Gastroesophageal sphincter (tissue), 3 donors: ENCODE measurements around the gene DZIP3.

Experiments
- EP300 ChIP-seq: sonication (generic); formaldehyde crosslinking; IDR thresholded peaks from one replicate; pipeline ENCODE4 v1.6.1; 2017; ENCODE audit warnings: antibody characterized with exemption, mild to moderate bottlenecking
- POLR2A ChIP-seq, 2 donors: fragments of 450-650 bp; IDR thresholded peaks; one replicate each; pipeline ENCODE4 v1.6.1; 2017; ENCODE audit warnings: antibody characterized with exemption in 2 of 2, mild to moderate bottlenecking in 2 of 2, moderate library complexity in 1 of 2
- POLR2AphosphoS5 ChIP-seq: sonication (generic); formaldehyde crosslinking; IDR thresholded peaks from one replicate; pipeline ENCODE4 v1.6.1; 2017; ENCODE audit warnings: antibody characterized with exemption
- TF ChIP-seq, protein P1 (sequence below), 4 experiments: fragments of 200-600 bp in 2 of 4; fragments of 450-650 bp in 2 of 4; sonication (generic) in 1 of 4; IDR thresholded peaks; one replicate each; pipeline ENCODE4 v1.5.1; 2017 to 2019; ENCODE audit warnings: antibody characterized with exemption in 4 of 4, mild to moderate bottlenecking in 2 of 4, moderate library complexity in 2 of 4

DNA sequence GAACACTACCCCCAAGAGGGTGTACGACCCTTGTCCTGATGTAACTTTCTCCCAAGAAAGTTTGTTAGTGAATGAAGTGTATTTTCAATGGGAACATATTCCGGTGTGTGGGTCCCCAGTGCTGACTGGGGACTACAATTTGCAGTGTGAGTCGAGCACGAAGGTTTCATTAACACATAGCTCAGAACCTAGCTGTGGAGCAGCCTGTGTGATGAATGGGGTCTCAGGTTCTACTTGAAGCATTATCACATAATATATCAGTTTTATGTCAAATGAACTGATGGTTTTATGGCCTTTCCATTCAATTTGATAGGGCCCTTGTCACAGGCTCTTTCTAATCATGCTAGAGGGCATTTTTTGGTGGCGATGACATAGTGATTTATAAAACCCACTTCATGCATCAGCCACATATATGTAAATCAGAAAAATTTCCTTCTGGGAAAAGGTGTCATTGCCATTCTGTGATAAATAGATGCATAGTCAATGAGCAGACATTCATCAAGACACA lies 123.5 kb downstream of the DZIP3 start:
- TF ChIP-seq POLR2A (IDR thresholded peaks at IDR 0.05), result no peak
- TF ChIP-seq, protein P1, sequence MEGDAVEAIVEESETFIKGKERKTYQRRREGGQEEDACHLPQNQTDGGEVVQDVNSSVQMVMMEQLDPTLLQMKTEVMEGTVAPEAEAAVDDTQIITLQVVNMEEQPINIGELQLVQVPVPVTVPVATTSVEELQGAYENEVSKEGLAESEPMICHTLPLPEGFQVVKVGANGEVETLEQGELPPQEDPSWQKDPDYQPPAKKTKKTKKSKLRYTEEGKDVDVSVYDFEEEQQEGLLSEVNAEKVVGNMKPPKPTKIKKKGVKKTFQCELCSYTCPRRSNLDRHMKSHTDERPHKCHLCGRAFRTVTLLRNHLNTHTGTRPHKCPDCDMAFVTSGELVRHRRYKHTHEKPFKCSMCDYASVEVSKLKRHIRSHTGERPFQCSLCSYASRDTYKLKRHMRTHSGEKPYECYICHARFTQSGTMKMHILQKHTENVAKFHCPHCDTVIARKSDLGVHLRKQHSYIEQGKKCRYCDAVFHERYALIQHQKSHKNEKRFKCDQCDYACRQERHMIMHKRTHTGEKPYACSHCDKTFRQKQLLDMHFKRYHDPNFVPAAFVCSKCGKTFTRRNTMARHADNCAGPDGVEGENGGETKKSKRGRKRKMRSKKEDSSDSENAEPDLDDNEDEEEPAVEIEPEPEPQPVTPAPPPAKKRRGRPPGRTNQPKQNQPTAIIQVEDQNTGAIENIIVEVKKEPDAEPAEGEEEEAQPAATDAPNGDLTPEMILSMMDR (IDR thresholded peaks at IDR 0.05), result no peak
- TF ChIP-seq POLR2AphosphoS5, result no peak
- TF ChIP-seq EP300, result no peak
